ENCODE measurements around the gene MANF. TPM values are rescaled to one million over a fixed set of nuclear protein-coding genes. Genes with fewer than 3 reads are reported as not detected.

MANF gene
- total and polyA plus RNA-seq, 2 of the 13 experiments (the other 11 are each of a cell fraction or from before 2014, with no cell fraction given) = 55.4 to 269 TPM

DNA sequence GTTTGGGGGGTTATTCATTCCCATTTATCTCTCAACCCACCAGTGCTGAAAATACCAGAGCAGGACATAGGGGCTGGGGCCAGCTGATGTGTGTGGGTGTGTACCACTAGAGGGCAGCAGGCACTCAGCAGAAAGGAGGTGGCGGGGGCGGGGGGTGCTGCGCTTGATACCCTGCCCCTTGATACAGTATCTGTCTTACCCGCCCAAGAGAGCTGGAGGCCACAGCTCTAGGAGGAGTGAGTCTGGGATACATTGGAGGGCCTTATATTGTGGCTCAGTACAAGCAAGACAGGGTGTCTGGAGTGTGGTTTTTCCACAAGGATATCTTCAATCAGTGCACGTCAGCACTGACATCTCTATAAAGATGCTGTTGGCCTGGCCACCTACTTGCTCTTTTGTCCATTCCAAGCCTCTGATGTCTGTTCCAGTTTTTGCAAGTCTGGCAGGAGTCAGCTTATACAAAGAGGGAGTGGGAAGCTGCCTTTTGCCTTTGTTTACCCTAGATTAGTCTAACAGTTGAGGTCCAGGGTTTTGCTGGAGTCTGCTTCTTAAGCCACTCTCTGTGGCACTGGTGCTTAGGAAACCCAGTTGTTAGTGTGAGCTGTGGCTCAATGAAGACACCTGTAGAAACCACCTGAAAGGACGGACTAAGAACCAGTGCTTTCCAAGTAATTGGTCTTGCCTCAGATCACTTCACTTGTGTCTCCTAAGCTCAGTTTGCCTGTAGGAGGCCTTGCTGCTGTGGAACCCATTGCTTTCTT is 4.5 kb downstream of the MANF start (continued):
- TF ChIP-seq, protein P1, sequence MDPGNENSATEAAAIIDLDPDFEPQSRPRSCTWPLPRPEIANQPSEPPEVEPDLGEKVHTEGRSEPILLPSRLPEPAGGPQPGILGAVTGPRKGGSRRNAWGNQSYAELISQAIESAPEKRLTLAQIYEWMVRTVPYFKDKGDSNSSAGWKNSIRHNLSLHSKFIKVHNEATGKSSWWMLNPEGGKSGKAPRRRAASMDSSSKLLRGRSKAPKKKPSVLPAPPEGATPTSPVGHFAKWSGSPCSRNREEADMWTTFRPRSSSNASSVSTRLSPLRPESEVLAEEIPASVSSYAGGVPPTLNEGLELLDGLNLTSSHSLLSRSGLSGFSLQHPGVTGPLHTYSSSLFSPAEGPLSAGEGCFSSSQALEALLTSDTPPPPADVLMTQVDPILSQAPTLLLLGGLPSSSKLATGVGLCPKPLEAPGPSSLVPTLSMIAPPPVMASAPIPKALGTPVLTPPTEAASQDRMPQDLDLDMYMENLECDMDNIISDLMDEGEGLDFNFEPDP (CRISPR knock-in tag; conservative IDR thresholded peaks at IDR 0.05) = 0 out of 2 replicates have a peak, but pooled peaks have one; percentile 31
- TF ChIP-seq, protein P2, sequence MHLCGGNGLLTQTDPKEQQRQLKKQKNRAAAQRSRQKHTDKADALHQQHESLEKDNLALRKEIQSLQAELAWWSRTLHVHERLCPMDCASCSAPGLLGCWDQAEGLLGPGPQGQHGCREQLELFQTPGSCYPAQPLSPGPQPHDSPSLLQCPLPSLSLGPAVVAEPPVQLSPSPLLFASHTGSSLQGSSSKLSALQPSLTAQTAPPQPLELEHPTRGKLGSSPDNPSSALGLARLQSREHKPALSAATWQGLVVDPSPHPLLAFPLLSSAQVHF (CRISPR knock-in tag; IDR thresholded peaks at IDR 0.05) = no peak
- TF ChIP-seq, protein P3, sequence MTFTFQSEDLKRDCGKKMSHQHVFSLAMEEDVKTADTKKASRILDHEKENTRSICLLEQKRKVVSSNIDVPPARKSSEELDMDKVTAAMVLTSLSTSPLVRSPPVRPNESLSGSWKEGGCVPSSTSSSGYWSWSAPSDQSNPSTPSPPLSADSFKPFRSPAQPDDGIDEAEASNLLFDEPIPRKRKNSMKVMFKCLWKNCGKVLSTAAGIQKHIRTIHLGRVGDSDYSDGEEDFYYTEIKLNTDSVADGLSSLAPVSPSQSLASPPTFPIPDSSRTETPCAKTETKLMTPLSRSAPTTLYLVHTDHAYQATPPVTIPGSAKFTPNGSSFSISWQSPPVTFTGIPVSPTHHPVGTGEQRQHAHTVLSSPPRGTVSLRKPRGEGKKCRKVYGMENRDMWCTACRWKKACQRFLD (CRISPR knock-in tag; IDR thresholded peaks at IDR 0.05; ENCODE audit: borderline replicate concordance) = no peak
- no peak for TF ChIP-seq SALL2 (CRISPR knock-in tag; IDR thresholded peaks at IDR 0.05)
- TF ChIP-seq, protein P4, sequence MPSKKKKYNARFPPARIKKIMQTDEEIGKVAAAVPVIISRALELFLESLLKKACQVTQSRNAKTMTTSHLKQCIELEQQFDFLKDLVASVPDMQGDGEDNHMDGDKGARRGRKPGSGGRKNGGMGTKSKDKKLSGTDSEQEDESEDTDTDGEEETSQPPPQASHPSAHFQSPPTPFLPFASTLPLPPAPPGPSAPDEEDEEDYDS (CRISPR knock-in tag; IDR thresholded peaks at IDR 0.05) = no peak
- no peak for TF ChIP-seq PAX8 (CRISPR knock-in tag; IDR thresholded peaks at IDR 0.05; ENCODE audit: borderline replicate concordance)
- no peak for TF ChIP-seq GABPA (IDR thresholded peaks at IDR 0.05; ENCODE audit: low read depth, low read length)
- no peak for TF ChIP-seq GABPA (CRISPR knock-in tag; IDR thresholded peaks at IDR 0.05; ENCODE audit: low read depth)
- TF ChIP-seq YY1 (IDR thresholded peaks at IDR 0.05; ENCODE audit: insufficient read depth, insufficient replicate concordance, low read depth, low read length) = no peak
- TF ChIP-seq MIXL1 (CRISPR knock-in tag; IDR thresholded peaks at IDR 0.05) = no peak
- no peak for TF ChIP-seq AGO1 (IDR thresholded peaks at IDR 0.05; ENCODE audit: low read depth, low read length, poor library complexity, severe bottlenecking)
- no peak for TF ChIP-seq ZNF616 (CRISPR knock-in tag; IDR thresholded peaks at IDR 0.05; ENCODE audit: low read depth)
- no peak for TF ChIP-seq RFX5 (IDR thresholded peaks at IDR 0.05; ENCODE audit: low read depth, low read length)
- no peak for TF ChIP-seq BCL6 (CRISPR knock-in tag; IDR thresholded peaks at IDR 0.05)
- no peak for TF ChIP-seq SRSF1 (optimal IDR thresholded peaks at IDR 0.05; ENCODE audit: low read depth, low read length)
- no peak for TF ChIP-seq ZNF432 (CRISPR knock-in tag; IDR thresholded peaks at IDR 0.05; ENCODE audit: borderline replicate concordance)
- TF ChIP-seq, protein P5, sequence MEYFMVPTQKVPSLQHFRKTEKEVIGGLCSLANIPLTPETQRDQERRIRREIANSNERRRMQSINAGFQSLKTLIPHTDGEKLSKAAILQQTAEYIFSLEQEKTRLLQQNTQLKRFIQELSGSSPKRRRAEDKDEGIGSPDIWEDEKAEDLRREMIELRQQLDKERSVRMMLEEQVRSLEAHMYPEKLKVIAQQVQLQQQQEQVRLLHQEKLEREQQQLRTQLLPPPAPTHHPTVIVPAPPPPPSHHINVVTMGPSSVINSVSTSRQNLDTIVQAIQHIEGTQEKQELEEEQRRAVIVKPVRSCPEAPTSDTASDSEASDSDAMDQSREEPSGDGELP (IDR thresholded peaks at IDR 0.05; ENCODE audit: borderline replicate concordance, low read depth) = peak; percentile 90
- TF ChIP-seq ZNF441 (CRISPR knock-in tag; IDR thresholded peaks at IDR 0.05; ENCODE audit: borderline replicate concordance) = no peak
- no peak for TF ChIP-seq SRSF9 (IDR thresholded peaks at IDR 0.05; ENCODE audit: borderline replicate concordance, insufficient read depth, low read depth, low read length, poor library complexity, severe bottlenecking)
- TF ChIP-seq RXRA (CRISPR knock-in tag; IDR thresholded peaks at IDR 0.05) = no peak
- TF ChIP-seq, protein P6, sequence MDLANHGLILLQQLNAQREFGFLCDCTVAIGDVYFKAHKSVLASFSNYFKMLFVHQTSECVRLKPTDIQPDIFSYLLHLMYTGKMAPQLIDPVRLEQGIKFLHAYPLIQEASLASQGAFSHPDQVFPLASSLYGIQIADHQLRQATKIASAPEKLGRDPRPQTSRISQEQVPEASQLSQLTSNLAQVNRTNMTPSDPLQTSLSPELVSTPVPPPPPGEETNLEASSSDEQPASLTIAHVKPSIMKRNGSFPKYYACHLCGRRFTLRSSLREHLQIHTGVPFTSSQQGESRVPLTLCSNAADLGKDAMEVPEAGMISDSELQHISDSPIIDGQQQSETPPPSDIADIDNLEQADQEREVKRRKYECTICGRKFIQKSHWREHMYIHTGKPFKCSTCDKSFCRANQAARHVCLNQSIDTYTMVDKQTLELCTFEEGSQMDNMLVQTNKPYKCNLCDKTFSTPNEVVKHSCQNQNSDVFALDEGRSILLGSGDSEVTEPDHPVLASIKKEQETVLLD (CRISPR knock-in tag; IDR thresholded peaks at IDR 0.05; ENCODE audit: low read depth) = no peak
- TF ChIP-seq SNAPC2 (CRISPR knock-in tag; IDR thresholded peaks at IDR 0.05) = no peak
- TF ChIP-seq ZMYM3 (CRISPR knock-in tag; IDR thresholded peaks at IDR 0.05) = no peak
- TF ChIP-seq ZNF776 (CRISPR knock-in tag; IDR thresholded peaks at IDR 0.05) = no peak
- no peak for TF ChIP-seq FOSL1 (CRISPR knock-in tag; IDR thresholded peaks at IDR 0.05; ENCODE audit: borderline replicate concordance)

Measured in HepG2 (cell line).